ENCODE data around the gene CCDC24.

Gene CCDC24

DNA sequence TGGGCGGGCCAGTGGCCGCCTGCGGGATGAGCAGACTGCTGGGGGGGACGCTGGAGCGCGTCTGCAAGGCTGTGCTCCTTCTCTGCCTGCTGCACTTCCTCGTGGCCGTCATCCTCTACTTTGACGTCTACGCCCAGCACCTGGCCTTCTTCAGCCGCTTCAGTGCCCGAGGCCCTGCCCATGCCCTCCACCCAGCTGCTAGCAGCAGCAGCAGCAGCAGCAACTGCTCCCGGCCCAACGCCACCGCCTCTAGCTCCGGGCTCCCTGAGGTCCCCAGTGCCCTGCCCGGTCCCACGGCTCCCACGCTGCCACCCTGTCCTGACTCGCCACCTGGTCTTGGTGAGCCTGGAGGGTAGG, 10.3 kb upstream of the CCDC24 start:
- no peak for DNase-seq

DNA sequence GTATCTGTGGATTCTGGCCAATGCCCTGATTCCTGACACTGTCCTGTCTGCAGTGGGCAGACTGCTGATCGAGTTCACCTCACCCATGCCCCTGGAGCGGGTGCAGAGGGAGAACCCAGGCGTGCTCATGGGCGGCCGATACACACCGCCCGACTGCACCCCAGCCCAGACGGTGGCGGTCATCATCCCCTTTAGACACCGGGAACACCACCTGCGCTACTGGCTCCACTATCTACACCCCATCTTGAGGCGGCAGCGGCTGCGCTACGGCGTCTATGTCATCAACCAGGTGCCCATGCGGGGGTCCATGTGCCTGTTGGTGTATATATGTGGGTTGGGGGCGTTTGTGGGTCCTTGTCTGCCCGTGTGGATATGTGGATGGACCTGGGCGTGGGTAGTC, 9.8 kb upstream of the CCDC24 start:
- DNase-seq: no peak

DNA sequence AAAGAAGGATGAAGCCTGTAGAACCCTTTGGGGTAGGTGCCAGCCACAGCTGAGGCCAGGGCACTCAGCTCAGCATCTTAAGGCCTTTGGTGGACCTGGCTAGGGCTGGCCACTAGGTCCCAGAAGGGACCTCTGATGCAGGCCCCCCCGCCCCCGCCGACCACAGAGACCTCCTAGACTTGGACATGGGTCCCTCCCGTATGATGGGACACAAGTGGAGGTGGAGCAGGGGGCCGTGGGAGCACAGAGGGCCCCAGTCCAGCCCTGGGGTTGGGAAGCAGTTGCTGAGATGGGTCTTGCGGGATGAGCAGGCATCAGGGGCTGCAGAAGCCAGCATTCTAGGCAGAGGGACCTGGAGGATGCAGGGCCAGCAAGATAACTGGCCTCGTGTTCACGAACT, 9.2 kb upstream of the CCDC24 start:
- no peak for DNase-seq

DNA sequence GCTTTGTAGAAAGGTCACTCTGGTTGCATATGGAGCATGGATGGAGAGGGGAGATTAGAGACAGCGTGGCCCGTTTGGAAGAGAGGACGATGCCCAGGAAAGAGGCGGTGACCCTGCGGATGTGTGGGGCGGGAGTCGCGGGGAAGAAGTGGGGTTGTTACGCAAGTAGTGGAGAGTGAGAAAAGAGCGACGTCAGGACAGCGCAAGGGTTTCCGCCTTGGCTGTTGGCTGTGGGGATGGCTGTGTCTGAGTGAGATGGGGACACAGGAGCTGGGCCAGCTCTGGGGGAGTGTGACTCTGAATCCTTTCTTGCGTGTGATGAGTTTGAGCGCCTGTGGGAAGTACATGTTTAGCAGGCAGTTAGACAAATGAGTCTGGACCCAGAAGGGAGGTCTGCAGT, 8.6 kb upstream of the CCDC24 start:
- DNase-seq: no peak

DNA sequence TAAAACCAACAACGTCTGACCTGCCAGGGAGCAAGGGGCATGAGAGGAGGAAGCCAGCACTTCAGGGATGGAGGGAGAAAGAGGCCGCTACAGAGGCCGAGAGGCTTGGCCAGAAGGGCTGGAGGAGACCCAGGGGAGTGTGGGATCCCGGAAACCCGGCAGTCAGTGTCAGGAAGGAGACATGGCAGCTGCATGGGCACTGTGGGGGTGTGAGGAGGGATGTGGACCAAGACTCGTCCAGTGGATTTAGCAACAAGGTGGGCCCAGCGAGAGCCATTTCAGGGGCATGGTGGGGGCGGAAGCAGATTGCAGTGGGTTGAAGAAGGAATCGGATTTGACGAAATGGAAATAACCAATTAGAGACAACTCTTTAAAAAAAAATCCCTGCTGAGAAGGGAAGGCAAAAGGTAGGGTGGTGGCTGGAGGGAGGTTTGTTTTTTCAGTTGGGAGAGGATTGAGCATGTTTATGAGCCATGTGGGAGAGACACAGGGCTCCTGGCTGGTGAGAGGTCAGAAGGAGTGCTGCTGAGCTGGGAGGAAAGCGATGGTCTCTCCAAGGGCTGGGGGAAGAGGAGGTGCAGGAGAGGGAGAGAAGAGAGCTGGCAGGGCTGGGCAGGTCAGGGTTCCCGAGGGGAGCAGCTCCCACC, 8.0 kb upstream of the CCDC24 start:
- no peak for DNase-seq

DNA sequence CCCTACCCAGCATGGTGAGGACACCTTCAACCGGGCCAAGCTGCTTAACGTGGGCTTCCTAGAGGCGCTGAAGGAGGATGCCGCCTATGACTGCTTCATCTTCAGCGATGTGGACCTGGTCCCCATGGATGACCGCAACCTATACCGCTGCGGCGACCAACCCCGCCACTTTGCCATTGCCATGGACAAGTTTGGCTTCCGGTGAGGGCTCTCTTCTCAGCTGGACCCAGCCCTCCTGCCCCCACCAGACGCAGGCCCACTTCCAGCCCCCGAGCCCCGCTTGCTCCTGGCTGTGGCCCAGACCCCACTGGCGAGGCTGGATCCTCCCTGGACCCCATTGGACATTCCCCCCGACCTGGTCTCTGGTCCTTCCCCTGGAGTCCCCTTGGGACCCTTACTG, 6.5 kb upstream of the CCDC24 start:
- no peak for DNase-seq

DNA sequence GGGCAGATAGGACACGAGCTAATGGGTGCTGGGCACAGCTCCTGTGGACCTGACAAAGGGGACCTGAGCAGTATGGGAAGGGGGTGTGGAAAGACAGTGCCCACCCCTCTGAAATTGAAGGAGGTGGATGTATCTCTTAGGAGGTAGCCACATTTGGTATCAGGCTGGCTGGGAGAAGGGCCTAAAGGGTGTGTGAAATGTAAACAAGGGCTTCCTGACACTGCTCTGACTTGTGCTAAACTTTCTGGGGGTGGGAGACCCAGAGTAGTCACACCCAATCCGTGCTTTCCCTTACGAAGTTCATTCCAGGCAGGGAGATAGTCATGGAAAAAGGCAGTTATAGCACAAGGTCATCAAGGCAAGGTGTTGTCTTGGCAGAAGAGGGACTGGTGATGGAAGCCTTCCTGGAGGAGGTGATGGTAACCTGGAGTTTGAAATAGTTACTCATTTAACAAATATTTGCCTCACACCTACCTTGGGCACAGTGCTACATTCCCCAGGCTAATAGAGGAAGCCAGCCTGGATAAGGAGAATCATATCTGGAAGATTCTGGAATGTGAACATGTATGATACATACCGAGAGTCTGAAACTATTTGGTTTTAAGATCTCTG, 5.3 kb upstream of the CCDC24 start:
- no peak for DNase-seq

DNA sequence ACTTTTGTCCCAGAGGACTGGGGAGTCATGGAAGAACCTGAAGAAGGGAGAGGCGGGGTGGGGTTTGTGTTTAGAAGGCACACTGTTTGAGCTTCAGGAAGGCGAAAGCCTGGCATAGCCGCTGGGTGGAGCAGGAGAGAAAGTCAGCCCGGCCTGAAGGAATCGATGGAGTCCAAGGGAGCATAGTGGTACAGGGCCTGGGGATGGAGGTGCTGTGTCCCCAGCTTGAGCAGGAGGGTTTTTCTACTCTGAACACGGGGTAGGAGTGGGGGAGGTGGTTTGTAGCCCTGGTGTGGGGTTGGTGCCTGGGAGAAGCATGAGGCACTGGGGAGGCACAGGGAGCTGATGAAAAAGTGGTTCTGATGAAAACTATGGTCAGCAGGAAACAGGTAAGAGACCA, 4.7 kb upstream of the CCDC24 start:
- no peak for DNase-seq

DNA sequence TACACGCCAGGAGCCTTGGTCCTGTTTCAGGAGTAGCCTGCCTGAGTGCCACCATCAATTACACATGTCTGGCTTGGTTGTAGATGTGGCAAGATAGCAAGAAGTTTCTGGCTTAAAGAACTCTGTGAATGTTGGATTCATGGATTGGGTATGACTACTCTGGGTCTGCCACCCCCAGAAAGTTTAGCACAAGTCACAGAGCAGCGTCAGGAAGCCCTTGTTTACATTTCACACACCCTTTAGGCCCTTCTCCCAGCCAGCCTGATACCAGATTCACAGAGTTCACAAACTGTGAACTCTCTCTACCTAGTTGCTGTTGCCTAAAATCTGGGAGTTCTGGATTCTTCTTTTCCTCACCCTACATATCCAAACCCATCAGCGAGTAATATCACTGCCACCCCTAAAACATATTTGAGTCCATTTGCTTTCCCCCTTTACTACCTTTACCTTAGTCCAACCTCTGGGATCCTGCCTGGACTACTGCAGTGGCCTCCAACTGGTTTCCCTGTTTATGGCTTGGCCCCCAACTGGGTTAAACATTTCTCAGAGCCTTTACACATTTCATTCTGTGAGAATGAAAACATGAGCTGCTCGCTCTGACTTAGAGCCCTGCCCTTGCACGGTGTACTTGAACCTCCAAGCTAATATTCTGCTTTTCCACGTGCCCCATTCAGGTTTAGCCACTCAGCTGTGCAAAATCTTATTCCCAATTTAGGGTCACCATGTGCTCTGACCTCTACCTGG, 4.1 kb upstream of the CCDC24 start:
- DNase-seq: no peak

DNA sequence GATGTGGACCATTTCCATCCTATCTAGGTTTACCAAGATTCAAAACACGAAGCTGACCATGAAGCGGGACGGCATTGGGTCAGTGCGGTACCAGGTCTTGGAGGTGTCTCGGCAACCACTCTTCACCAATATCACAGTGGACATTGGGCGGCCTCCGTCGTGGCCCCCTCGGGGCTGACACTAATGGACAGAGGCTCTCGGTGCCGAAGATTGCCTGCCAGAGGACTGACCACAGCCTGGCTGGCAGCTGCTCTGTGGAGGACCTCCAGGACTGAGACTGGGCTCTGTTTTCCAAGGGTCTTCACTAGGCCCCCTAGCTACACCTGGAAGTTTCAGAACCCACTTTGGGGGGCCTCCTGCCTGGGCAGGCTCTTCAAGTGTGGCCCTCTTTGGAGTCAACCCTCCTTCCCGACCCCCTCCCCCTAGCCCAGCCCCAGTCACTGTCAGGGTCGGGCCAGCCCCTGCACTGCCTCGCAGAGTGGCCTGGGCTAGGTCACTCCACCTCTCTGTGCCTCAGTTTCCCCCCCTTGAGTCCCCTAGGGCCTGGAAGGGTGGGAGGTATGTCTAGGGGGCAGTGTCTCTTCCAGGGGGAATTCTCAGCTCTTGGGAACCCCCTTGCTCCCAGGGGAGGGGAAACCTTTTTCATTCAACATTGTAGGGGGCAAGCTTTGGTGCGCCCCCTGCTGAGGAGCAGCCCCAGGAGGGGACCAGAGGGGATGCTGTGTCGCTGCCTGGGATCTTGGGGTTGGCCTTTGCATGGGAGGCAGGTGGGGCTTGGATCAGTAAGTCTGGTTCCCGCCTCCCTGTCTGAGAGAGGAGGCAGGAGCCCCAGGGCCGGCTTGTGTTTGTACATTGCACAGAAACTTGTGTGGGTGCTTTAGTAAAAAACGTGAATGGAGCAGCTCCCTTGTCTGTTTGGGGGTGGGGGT, 864 bp upstream of the CCDC24 start:
- no peak for DNase-seq

DNA sequence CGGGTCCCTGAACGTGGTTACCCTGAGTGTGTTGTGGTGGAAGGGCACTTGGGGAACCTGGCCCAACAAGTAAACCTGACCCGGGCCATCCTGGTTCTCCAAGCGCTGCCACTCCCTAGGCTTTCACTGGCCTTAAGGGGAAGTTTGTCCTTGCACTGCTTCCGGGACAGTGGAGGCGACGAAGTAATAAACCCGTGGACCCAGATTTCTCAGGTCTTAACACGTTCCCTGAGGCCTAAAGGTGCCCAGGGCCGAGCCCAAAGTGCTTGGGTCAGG, 261 bp upstream of the CCDC24 start:
- DNase-seq: no peak

DNA sequence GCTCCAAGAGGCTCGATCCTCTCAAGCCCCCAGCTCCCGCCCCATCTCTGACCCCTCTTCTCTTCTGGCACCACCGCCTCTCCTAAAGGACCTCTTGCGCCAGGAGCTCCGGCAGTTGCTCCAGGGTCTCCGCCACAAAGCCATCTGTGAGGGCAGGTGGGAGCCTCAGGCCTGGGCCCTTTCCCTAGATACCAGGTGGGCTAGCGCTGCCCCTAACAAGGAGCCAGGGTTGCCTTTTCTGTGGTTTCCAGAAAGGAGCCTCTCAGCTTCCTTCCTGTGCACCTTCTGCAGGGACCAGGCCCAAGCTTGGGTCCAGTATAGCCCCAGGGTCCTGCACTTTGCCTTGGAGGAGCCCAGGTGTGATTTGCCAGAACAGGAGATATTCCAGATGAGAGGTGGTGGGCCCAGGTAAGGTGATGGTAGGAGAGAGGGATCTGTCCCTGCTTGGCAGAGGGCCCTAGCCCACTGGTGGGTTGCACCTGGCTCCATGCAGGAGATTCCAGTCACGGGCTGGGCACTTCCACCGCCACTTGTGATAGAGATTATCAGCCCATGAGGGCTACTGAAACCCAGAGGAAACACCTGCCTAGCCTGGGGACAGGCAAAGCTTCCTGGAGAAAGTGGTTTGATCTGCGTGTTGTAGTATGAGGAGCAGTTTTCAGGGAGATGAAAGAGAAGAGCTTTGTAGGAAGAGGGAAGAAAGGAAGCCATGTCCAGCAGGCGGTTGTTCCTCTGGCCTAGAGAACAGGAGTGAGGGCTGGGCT, 1.0 kb downstream of the CCDC24 start:
- no peak for DNase-seq

DNA sequence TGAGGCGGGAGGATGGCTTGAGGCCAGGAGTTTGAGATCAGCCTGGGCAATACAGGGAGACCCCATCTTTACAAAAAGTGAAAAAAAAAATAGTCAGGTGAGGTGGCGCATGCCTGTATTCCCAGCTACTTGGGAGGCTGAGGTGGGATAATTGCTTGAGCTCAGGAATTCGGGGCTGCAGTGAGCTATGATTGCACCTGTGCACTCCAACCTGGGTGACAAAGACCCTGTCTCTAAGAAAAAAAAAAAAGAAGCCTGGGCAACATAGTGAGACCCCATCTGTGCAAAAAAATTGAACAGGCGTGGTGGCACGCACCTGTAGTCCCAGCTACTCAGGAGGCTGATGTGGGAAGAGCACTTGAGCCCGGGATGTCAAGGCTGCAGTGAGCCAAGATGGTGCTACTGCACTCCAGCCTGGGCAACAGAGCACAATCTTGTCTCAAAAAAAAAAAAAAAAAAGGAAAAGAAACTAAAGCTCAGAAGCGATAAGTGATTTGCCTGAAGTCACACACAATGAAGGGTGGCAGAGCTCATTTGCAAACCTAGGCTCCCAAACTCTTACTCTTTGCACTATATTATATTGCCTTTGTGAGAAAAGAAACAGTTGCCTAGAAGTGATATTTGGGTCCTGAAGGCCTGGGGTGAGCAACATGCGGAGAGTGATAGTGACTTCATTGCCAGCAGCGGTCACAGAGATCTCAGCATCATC, 2.0 kb downstream of the CCDC24 start:
- no peak for DNase-seq

DNA sequence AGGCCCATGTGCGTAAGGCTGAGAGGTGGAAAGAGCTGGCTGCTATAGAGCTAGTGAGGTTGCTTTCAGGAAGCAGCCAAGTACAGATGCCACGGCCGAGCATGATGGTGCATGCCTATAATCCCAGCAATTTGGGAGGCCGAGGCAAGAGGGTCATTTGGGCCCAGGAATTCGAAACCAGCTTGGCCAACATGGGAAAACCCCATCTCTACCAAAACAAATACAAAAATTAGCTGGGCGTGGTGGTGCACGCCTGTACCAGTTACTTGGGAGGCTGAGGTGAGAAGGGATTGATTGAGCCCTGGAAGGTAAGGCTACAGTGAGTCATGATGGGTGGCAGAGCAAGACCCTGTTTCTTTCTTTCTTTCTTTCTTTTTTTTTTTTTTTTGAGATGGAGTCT, 2.7 kb downstream of the CCDC24 start:
- no peak for DNase-seq

DNA sequence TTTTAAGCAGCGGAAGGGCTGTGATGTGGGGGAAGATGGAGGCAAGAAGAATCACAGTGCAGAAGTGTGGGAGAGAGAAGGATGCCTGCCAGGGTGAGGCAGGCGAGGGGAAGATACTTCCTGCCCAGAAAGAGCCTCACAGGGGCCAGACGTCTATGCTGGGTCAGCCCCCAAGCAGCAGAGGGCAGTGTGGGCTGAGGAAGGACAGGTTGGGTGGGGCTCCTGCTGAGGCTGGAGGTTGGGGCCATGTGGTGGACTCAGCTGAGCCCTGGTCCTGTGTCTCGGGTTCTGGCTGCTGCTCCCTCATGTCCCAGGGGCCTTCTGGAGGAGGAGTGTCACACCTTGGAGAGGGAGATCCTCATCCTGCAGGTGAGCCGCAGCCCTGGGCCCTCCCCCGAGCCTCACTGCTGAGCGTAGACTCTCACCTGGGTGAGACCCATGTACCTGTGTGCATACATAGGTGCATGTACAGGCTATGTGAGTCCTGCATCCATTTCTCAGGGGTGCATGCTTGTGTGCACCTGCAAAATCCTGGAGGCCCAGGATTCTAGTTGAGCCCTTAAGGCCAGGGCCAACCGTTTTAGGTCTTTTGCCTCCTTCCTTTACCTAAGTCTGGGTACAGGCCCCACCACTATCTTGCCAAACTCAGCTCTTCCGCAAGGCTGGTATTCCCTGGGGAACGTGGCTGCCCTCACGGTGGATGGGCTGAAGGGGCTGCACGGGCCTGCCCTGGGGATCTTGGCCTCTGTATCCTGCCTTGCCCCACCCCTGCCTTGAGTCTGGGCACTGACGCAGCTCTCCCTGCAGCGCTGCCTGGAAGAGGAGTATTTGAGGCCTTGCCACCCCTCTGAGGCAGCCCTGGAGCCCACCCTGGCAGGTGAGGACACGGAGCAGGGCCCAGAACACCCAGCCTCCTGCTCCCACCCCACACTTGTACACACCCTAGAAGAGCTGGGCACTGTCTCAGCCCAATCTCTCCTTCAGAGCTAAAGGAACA, 3.7 kb downstream of the CCDC24 start:
- no peak for DNase-seq

DNA sequence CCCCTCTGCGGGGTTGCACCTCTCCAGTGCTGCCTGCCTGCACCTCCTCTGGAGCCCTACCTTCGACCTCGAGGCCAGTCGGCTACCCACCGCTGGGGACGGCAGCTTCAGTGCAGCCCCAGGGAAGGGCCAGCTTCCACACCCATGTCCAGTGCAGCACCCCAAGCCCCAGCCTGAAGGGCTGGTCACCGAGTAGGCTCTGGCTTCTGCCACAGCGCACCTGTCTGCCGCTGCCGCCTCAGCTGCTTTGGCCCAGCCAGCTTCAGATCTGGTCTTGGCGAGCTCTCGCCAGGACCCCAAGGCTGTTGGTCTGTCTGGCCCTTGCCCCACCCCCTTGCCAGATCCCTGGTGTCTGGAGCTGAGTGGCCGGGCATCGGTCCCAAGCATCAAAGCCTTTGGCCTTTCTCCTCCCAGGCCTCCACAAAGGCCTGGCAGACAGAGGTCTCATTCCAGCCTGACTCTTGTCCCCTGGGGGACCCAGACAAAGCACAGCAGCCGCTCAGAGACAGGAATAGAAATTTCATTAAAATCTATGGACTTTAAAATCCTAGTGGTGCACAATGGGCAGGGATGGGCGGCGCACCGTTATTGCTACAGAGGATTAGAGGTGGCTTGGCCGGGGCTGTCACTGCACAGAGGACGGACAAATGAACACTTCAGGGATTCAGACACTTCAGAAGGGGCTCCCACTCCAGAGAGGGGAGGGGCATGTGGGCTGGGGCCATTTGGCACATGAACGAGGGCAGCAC, 4.8 kb downstream of the CCDC24 start:
- no peak for DNase-seq

DNA sequence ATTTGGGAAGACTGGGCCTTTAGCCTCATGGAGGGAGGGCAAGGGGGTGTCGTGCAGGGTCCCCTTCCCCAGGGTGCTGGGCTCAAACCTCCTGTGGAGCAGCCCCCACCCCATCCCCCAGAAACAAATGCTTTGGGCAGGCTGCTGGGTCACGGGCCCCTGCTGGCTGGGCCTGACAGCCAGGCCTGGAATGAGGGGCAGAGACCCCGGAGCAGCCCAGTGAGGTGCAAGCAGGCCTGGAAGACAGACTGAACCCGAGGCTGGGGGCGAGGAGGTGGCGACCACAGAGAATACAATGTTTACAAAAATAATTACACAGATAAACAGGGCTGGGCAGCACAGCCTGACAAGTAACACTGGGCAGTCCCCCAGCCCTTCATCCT, 5.3 kb downstream of the CCDC24 start:
- no peak for DNase-seq

DNA sequence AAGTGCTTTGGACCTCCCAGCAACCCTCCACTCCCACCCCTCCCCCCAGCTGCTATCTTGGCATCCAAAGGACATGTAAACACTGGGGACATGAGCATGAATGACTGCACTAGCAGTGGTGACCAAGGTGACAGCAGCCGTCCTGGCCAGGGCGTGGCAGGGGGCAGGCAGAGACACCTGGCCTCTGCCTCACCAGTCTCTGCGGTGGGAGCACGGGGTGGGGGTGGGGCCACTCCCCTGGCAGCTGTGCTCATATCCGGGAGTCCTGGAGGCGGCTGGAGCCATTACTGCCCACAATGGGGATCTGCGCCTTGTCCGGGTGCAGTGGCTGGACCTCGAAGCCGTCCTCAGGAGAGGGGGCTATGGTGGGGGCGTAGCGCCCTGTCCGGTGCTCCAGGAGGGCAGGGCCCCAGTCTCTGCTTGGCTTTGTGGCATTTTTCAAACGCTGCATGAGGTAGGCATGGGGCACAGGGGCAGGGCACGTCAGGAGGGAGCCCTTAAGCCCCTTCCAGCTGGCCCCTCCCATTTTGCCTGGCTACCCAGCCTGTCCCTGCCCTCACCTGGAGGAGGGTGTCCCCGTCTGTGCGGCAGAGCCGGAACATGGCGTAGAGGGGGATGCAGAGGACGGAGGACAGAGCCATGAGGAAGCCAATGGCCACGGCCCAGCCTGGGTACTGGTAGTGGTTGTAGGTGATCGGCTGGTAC, 6.0 kb downstream of the CCDC24 start:
- DNase-seq: no peak

DNA sequence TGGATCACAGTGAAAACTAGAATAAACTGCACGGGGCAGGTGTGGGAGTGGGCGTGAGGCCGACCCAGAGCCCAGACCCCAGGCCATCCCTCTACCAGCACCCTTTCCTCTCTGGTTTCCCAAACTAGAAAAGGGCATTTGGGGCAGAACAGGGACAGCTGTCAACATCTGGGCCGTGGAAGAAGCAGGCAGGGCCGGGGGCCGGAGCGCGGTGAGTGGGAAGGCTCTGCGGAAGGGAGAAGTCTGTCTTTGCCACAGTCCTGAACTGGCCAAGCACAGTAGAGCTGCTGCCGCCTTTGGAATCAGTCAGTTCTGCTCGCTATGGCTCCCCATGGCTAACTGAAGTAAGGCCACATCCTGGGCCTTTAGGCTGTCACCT, 6.6 kb downstream of the CCDC24 start:
- DNase-seq: no peak

DNA sequence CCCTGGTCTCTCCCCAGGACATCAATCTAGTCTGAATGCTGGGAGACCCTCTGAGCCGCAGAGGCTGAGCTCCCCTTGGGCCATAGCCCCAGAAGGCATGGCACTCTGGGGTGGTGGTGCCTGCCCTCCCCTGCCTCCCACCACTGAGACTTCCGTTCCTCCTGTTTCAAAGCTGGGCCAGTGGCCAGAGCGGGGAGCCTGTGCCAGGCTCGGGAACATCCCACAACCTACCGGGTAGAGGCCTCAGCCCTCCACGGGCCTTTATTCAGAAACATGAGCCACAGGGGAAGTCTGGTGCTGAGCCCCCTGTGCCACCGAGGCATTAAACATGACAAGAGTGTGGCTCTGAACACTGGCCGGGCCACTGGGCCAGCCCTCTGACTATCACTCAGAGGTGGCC, 8.1 kb downstream of the CCDC24 start:
- no peak for DNase-seq

Data from T-helper 2 cell (primary cell).